KMS-11 (cell line): ENCODE results near the gene CLBA1.

Experiments
- H2AFZ ChIP-seq: fragments of 200-600 bp; sonication (generic); 2 replicates; pipeline ENCODE4 v1.6.1; 2016; ENCODE audit warnings: antibody characterized with exemption, mixed run types, low read depth
- H3K27ac ChIP-seq: fragments of 200-600 bp; sonication (generic); 2 replicates; pipeline ENCODE4 v1.6.1; 2016; ENCODE audit warnings: mild to moderate bottlenecking, mixed run types
- H3K27me3 ChIP-seq: fragments of 200-600 bp; sonication (generic); 2 replicates; pipeline ENCODE4 v1.6.1; 2017; ENCODE audit warnings: mild to moderate bottlenecking, low read depth, mixed run types, moderate library complexity; ENCODE audit not compliant: insufficient read depth
- H3K36me3 ChIP-seq: fragments of 200-600 bp; sonication (generic); 2 replicates; pipeline ENCODE4 v1.6.1; 2017; ENCODE audit warnings: mild to moderate bottlenecking, mixed run types; ENCODE audit not compliant: insufficient read depth
- H3K4me1 ChIP-seq: fragments of 200-600 bp; sonication (generic); 2 replicates; pipeline ENCODE4 v1.6.1; 2016; ENCODE audit warnings: mild to moderate bottlenecking, low read depth, mixed run types; ENCODE audit not compliant: poor library complexity, severe bottlenecking
- H3K4me2 ChIP-seq: fragments of 200-600 bp; sonication (generic); 2 replicates; pipeline ENCODE4 v1.7.0; 2016; ENCODE audit warnings: mild to moderate bottlenecking, mixed run types
- H3K4me3 ChIP-seq: fragments of 200-600 bp; sonication (generic); IDR thresholded peaks from 2 replicates; pipeline ENCODE4 v1.6.1; 2017; ENCODE audit warnings: low read depth, low read length, mixed read lengths; ENCODE audit not compliant: insufficient read depth
- H3K79me2 ChIP-seq: fragments of 200-600 bp; sonication (generic); 2 replicates; pipeline ENCODE4 v1.6.1; 2016; ENCODE audit warnings: low read depth, mixed run types; ENCODE audit not compliant: insufficient read depth
- H3K9ac ChIP-seq: fragments of 200-600 bp; sonication (generic); 2 replicates; pipeline ENCODE4 v1.6.1; 2016; ENCODE audit warnings: mild to moderate bottlenecking, mixed run types
- H4K20me1 ChIP-seq: fragments of 200-600 bp; sonication (generic); 2 replicates; pipeline ENCODE4 v1.6.1; 2016; ENCODE audit warnings: mild to moderate bottlenecking, mixed run types; ENCODE audit not compliant: insufficient read depth
- CTCF ChIP-seq: fragments of 200-600 bp; sonication (generic); conservative IDR thresholded peaks from 2 replicates; pipeline ENCODE4 v1.6.1; 2017; ENCODE audit warnings: low read depth, mild to moderate bottlenecking, antibody characterized with exemption, low read length, moderate library complexity, mixed read lengths

The CLBA1 gene

DNA sequence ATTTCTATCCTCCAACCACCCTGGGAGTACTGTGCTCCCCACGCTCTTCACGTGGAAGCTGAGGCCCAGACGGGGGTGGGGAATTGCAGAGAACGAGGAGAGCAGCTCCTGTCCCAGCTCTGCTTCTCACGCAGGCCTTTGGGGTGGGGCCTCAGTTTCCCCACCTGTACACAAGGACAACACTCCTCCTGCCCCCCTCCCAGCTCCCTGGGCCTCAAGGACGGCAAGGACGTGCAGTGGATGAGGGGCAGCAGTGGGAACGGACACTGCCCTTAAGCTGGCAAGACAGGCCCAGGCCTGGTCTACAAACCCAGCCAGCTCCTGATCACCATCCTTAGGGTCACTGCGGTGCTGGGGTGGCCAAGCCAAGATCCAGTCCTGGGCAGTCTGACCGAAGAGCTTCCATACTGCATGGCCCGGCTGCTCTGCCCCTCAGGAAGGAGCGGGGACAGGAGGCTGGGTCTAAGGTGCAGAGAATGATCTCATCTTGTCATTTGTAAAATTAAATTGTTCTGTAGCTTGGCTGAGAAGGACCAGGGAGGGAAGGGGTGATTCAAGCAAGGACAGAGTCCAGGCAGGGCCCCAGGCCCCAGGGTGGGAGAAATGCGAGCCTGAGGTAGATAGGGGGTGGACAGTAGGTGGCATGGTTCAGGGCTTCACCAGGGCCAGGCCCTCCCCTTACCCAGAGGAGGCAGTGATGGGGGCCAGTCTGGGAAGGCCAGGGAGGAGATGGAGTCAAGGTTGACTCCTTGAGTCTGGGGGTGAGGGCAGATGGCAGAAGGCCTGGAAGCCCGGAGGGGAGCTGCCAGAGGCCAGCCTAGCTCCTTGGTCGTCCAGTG, 1.3 kb upstream of the CLBA1 start:
- H3K4me1 ChIP-seq = peaks cover 10% of the 10 kb centered on the region
- TF ChIP-seq CTCF = no peak

DNA sequence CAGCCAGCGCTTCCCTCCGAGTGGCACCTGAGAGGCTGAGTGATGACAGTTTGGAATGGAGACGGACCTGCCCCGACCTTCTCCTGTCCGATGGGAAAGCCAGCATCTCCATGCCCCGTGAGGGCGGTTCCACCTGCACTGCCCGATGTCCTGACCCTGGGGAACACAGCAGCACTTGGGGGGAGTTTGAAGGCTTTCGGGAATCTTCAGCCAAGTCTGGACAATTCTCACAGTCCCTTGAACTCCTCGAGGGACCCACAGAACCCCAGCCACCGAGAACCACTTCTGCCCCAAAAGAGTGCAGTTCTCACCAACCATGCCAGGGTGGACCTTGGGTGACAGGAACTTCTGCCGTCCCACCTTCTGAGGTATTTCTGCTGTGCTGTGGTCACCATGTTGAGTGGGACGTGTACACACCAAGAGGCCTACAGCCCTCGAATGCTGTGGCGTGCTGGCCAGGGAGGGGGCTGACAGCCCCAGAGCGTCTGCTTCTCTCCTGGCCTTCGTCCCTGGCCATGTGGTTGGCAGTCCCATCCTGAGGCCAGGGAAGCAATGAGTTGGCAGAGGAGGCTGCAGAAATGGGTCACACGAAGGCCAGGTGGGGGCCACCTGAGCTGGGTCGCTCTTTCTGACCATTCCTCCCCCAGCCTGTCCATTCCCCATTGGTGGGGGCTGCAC, 1.0 kb downstream of the CLBA1 start:
- H3K4me2 ChIP-seq = peak overlapping the region; percentile 66
- peak overlapping the region; percentile 51; the same call in 1 of the 2 replicates for H3K9ac ChIP-seq
- H3K4me1 ChIP-seq = peaks cover 10% of the 10 kb centered on the region
- no peaks in the 10 kb centered on the region for H3K79me2 ChIP-seq
- H3K36me3 ChIP-seq = no peaks in the 10 kb centered on the region
- H2AFZ ChIP-seq = no peak overlapping the region
- H3K27ac ChIP-seq = no peak overlapping the region
- no peaks in the 10 kb centered on the region for H3K27me3 ChIP-seq
- no peak for TF ChIP-seq CTCF
- H4K20me1 ChIP-seq = no peaks in the 10 kb centered on the region
- no peak overlapping the region for H3K4me3 ChIP-seq

More for the DNA sequence above, 1.3 kb upstream of the CLBA1 start:
- Histone ChIP-seq H3K27ac (no peak overlapping the region), H3K9ac (no peak overlapping the region), H3K4me2 (no peak overlapping the region), H3K4me3 (no peak overlapping the region), H3K79me2 (no peaks in the 10 kb centered on the region), H3K27me3 (no peaks in the 10 kb centered on the region), H2AFZ (no peak overlapping the region), H4K20me1 (no peaks in the 10 kb centered on the region), H3K36me3 (no peaks in the 10 kb centered on the region)

DNA sequence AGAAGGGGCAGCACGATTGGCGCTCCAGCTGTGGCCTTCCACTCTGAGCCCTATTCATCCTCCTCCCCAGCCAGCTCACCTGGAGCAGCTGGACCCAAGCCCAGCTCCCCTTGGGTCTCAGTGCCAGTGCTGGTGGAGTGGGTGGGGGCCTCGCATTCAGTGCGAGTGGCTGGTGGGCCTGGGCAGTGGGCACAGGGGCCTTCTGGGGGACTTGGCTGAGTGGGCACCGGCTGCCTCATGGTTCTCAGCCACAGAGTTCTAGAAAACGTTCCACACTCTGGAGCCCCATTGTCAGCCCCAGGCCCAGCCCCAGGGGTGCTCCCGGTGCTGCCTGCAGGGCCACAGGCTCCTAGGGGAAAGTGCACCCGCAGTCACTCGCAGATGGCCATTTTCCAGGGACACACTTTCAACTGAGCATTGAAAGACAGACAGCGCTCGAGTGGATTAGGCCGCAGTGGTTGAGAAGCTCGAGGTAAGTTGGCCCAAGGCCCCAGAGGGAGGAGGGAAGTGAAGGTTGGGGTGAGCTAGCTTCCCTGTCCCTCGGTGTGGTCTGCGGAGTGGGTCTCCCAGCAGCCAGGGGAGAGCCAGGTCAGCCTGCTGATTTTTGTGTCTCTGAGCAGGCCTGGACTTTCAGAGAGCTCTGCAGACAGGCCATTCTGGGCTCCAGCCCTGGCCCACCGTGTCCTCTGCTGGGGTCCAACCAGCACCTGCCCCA, 3.8 kb downstream of the CLBA1 start:
- H3K4me1 ChIP-seq = no peaks in the 10 kb centered on the region
- no peak overlapping the region for H3K4me2 ChIP-seq
- H4K20me1 ChIP-seq = no peaks in the 10 kb centered on the region
- H3K27ac ChIP-seq = no peak overlapping the region
- H2AFZ ChIP-seq = no peak overlapping the region
- no peaks in the 10 kb centered on the region for H3K79me2 ChIP-seq
- no peaks in the 10 kb centered on the region for H3K36me3 ChIP-seq
- H3K9ac ChIP-seq = no peak overlapping the region
- TF ChIP-seq CTCF = no peak
- H3K27me3 ChIP-seq = no peaks in the 10 kb centered on the region
- H3K4me3 ChIP-seq = no peak overlapping the region

DNA sequence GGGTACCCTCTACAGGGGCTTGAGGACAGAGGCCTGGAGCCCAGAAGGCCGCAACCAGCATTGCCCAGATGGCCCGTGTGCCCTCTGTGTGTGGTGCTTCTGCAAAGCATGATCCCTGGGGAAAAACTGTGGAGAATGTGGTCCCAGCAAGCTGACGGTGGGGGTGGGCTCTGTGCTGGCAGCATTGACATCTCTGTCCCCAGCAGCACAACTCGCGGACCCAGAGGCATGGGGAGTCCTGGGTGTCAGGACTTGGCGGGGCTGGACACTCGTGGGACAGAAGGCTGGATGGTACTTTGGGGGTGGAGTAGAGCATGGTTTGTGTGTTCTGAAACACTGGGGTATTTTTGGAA, 4.3 kb downstream of the CLBA1 start:
- Histone ChIP-seq H3K36me3 (no peaks in the 10 kb centered on the region), H3K27me3 (no peaks in the 10 kb centered on the region), H3K4me2 (no peak overlapping the region), H3K27ac (no peak overlapping the region), H3K4me3 (no peak overlapping the region), H3K79me2 (no peaks in the 10 kb centered on the region), H3K9ac (no peak overlapping the region), H2AFZ (no peak overlapping the region), H4K20me1 (no peaks in the 10 kb centered on the region), H3K4me1 (no peaks in the 10 kb centered on the region)
- no peak for TF ChIP-seq CTCF
